Stimulated activated naive CD4-positive, alpha-beta T cell (primary cell): Measurements from ENCODE around the gene SLC35F5.
"Not testable (repeated sequence)": the region's sequence is repeated elsewhere in the genome, so short reads cannot be mapped to it uniquely, and the experiment has no call there.

ENCODE experiments used
- DNase-seq, 6 experiments: peaks; one replicate each; lab custom pipeline; 2025; lab: John Stamatoyannopoulos, UW

SLC35F5 gene

DNA sequence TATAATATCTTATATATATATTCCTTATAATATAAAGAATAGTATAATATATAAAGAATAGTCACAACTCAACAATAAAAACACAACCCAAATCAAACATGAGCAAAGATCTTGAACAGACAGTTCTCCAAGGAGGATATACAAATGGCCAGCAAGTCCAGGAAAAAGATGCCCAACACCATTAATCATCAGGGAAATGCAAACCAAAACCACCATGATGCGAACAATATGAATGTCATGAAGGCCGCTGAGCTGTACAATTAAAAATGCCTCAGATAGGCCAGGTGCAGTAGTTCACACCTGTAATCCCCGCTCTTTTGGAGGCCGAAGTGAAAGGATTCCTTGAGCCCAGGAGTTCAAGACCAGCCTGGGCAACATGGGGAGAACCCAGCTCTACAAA, 58.9 kb downstream of the SLC35F5 start:
- DNase-seq: no peak

DNA sequence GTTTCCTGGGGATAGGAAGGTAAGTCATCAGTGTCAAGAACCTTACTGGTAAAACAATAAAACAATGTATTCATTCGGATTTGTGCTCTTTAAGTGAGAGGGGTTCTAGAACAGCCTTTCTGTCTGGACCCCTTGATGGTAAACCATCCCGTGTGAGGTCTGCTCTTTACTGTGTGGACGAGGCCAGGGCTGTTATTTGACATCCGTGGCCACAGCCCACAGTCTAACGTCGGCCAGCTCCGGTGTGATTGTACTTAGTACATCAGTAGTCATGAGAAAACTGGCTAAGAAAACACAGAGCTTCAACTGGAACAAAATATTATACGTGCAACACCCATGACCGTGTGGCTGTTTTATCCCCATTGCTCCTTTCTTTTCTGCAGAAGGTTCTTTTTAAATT, 62.0 kb downstream of the SLC35F5 start:
- no peak for DNase-seq

DNA sequence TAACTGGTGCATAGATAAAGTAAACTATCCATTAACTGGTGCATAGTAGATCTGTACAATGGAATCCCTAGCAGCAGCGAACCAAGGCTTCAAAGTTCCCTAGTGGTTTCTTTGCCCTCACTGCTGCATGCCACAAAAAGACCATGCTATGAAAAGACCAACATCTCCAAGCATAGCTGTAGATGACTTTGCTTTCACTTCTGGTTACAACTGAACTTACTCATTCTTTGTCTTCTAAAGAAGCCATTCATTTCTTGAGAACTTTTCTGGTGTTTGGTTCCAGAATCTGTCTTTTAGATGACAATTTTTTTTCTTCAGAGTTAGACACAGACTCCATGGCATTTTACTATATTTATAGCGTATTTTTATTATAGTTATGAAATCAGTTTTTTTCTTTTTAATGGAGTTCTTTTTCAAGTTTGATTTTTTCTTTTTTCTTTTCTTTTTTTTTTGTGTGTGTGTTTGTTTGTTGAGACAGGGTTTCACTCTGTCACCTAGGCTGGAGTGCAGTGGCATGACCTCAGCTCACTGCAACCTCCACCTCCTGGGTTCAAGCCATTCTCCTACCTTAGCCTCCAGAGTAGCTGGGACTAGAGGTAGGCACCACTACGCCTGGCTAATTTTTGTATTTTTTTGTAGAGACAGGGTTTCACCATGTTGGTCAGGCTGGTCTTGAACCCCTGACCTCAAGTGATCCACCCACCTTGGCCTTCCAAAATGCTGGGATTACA, 63.6 kb downstream of the SLC35F5 start:
- peak in 3 of 6 experiments; percentile 6 to 14 (median 12) for DNase-seq

DNA sequence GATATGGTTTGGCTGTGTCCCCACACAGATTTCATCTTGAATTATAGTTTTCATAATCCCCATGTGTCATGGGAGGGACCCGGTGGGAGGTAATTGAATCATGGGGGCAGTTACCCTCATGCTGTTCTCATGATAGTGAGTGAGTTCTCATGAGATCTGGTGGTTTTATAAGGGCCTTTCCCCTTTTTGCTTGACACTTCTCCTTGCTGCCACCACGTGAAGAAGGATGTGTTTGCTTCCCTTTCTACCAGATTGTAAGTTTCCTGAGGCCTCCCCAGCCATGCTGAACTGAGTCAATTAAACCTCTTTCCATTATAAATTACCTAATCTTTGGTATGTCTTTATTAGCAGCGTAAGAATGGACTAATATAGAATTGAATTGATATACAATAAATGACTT, 65.6 kb downstream of the SLC35F5 start:
- not testable (repeated sequence) for DNase-seq

DNA sequence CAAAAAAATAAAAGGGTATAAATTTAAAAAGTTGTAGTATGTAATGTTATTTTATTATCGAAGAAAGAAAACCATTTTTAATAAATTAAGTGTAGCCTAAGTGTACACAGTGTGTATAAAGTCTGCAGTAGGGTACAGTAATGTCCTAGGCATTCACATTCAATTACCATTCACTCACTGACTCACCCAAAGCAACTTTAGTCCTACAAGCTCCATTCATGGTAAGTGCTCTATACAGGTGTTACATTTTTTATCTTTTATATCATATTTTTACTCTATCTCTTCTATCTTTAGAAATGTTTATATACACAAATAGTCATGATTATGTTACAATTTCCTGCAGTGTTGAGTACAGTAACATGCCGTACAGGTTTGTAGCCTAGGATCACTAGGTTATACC, 69.9 kb downstream of the SLC35F5 start:
- no peak for DNase-seq

DNA sequence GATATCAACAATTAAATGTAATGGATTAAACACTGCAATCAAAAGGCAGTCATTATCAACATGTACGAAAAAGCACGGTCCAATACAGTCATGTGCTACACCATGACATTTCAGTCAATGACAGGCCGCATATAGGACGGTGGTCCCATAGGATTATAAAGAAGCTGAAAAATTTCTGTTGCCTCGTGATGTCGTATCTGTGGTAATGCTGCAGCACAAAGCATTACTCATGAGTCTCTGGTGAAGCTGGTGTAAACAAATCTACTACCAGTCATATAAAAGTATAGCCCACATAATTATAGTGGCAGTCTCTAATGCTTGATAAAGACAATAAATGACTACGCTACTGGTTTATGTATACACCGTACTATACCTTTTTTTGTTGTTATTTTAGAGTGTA, 71.0 kb downstream of the SLC35F5 start:
- DNase-seq: no peak

DNA sequence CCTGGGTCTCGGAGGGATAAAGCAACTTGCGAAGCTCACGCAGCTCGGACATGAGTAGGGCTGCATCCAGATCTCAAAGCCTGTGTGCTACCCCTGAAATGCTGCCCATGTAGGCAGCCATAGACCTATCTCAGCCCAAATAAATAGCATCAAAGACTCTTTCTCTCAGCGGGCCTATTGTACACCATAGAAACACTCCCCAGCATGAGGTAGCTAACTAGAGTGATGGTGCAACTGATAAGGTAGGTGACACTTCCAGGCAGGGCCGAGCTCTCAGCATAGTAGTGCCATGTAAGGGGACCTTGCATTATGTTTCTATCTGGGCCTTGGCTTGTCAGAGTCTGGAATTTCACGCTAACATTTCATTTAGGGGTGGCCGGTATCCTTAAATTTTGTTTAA, 77.0 kb downstream of the SLC35F5 start:
- DNase-seq: no peak

DNA sequence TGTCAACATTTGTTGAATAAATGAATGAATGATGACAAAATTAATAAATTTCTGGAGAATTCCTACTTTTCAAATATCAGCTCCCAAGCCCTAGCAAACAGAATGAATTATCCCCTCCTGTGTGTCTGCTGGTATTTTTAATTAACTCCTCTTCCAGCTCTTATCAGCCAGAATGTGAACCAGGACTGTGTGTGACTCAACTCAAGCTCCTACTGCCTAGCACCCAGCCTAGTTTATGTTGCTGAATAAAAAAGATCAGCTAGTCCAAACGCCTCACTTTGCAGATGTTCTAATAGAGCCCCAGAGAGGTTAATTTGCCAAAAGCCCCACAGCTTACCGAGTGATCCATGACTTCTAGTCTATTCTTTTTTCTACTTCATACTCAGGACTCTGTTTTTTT, 79.1 kb downstream of the SLC35F5 start:
- no peak for DNase-seq

DNA sequence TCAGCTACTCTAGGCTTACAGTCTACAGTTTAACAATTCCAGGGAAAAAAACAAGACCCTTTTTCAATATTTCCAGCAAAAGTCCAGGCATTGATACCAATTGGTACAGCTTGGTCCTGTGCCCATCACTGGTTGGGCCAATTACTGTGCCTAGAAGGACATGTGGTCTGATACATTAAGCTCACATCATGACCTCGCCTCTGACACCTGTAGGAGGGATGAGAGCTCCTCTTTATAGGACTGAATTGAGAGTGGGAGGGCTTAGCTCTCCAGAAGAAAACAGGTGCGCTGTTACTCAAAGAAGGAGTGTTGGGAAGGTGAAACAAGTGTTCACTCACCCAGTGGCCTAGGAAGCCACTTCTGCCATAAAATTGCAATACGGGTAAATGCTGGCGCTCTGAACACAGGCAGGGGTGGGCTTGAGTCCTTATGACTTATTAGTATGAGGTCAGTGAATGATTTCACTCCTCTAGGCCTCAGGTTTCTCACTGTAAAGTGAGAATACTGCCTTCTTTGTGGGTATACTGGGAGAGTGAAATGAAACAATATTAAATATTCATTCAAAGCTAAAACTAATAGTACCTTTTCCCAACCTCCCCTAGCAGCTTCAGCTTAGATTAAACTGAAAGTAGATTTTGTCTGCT, 79.7 kb downstream of the SLC35F5 start:
- DNase-seq: no peak

DNA sequence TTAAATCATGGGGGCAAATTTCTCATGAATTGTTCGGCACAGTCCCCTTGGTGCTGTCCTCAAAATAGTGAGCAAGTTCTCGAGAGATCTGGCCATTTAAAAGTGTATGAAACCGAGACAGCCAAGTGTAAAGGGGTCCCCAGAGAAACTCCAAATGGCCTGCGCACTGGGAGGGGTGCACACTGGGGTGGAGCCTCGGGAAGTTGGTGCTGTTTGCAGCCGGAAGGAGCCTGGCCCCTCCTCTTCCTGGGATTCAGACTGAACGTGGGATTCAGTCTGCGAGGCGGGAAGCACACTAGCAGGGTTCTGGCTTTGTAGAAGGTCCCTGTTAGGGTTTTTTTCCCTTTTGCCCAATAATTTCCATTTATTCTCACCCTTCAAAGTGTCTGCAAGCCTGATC, 80.6 kb downstream of the SLC35F5 start:
- no peak for DNase-seq

DNA sequence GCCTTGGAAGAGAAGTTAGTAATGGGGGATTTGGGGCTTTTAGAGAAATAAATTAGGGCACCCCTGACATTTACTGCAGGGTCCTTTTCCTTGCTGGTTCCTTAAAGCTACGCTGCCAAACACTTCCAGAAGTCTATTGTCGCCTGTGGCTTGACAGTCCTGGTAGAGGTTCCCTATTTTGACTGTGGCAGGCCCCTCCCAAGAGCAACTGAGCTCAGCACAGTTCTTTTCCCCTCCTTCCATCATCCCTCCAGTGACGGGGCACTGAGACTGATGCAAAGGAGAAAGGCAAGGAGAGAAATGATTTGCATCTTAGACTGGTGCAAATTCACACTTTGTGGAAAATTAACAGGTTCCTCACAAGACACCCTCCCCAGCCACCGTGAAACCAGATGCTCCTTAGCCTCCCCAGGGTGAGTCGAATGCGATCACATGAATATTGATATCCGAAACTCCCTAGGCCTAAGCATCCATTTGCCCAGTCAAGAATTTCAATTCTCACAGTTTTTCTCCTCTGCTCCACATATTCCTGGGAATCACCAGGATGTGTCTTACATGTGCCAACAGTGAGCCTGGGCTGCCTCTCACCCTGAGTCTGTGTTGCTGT, 84.0 kb downstream of the SLC35F5 start:
- DNase-seq: no peak

DNA sequence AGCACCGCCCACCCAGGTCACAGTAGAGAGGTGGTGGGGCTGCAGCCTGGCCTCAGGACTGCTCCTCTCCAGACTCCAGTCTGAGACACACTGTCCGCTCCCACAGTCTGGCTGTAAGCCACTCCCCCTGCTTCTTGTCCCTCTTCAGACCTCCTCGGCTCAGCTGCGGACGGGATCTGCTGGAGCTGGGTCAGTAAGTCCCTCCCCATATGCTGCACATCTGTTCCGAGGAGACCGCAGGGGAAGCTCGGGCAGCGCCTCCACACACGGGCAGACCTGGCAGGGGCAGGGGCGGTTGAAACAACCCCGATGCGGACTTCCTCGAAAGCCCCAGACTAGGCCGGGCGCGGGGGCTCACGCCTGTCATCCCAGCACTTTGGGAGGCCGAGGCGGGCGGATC, 87.4 kb downstream of the SLC35F5 start:
- DNase-seq: not testable (repeated sequence)

DNA sequence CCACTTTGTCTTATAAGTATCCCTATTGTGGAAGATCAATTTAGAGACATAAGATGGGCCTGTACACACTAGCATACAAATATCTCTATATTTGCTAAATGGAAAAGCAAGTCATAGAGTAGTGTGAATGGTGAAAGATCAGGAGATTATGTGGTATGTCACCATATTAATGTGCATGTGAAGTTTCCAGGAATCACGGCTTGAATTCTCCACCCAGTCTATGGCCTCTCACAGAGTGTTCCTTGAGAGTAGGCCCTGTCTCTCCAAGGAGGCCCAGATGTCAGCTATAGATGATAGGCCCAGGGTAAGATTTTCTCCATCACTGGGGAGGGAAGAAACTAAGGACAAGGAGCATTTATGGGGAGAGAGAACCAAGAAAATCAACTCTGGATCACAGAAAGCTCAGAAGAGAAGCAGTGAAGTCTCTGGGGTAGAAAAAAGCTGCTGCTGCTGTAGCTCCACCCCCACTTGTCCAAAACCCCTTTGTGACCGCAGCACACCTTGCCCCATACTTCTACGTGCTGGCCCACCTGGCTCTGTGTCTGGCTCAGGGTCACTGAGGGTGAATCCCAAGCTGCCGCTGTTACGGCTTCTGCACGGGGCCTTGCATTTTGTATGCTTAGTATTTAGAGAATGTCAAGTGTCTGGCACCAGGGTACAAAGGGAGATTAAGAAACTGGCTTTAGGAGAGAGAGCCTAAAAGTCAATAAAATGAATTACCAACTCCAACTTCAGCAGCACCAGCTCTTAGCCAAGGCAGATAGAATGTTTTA, 91.5 kb downstream of the SLC35F5 start:
- not testable (repeated sequence) for DNase-seq

DNA sequence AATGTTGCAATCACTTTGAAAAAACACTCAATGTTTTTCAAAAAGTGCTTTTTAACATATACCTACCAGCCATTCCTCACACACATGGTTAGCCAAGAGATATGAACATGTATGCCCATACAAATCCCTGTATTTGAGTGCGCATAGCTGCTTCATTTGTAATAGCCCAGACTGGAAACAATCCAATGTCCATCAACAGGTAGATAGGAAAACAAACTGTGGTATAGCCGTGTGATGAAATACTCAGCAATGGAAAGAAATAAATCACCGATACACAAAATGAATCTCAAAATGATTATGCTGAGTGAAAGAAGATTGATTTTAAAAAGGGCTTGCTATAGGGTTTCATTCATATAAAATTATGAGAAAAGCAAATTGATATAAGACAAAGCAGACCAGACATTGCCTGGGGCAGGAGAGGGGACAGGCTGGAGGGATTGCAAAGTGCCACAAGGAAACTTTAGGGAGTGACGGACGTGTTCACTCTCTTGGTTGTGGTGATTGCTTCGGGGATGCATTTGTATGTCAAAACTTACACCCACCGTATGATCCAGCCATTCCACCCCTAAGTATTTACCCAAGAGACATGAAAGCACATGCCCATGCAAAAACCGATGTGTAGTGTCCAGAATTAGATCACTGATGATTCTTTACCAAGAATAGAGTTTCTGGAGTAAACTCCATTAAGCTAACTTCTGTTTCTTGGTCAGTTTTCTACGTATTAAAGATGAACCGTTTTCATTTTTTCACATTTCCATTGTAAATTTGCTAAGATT, 93.0 kb downstream of the SLC35F5 start:
- DNase-seq: not testable (repeated sequence)
